GM23338 (cell line): Measurements from ENCODE around the gene TUBA3E. TPM values are rescaled to one million over a fixed set of nuclear protein-coding genes. Genes with fewer than 3 reads are reported as not detected.
"Not testable (repeated sequence)": the region's sequence is repeated elsewhere in the genome, so short reads cannot be mapped to it uniquely, and the experiment has no call there.

ENCODE experiments used
- ATAC-seq: fragments of 200-7000 bp; cut with Tn5 transposase; 3 replicates; pipeline ENCODE4 v1.9.1; 2020
- DNase-seq: peaks from one replicate; pipeline ENCODE4 v3.0.0-alpha.2; 2015; ENCODE audit warnings: low spot score
- H2AFZ ChIP-seq: fragments of 200-600 bp; sonication (generic); 2 replicates; pipeline ENCODE4 v1.8.0; 2016; ENCODE audit warnings: antibody characterized with exemption, mild to moderate bottlenecking, moderate library complexity
- H3F3A ChIP-seq: fragments of 200-600 bp; sonication (generic); replicated peaks from 2 replicates; pipeline ENCODE4 v1.8.0; 2017; ENCODE audit warnings: antibody characterized with exemption, mixed run types, low read depth
- H3K27ac ChIP-seq: fragments of 200-600 bp; sonication (generic); 2 replicates; pipeline ENCODE4 v1.6.1; 2016; ENCODE audit warnings: low read depth
- H3K27me3 ChIP-seq: fragments of 200-600 bp; sonication (generic); 2 replicates; pipeline ENCODE4 v1.8.0; 2016; ENCODE audit warnings: mild to moderate bottlenecking, mixed run types, moderate library complexity; ENCODE audit not compliant: insufficient read depth
- H3K36me3 ChIP-seq: fragments of 200-600 bp; sonication (generic); 2 replicates; pipeline ENCODE4 v1.8.0; 2016; ENCODE audit warnings: mild to moderate bottlenecking; ENCODE audit not compliant: insufficient read depth
- H3K4me1 ChIP-seq: fragments of 200-600 bp; sonication (generic); 2 replicates; pipeline ENCODE4 v1.8.0; 2016; ENCODE audit warnings: mild to moderate bottlenecking, moderate library complexity; ENCODE audit not compliant: insufficient read depth
- H3K4me2 ChIP-seq: fragments of 200-600 bp; sonication (generic); 2 replicates; pipeline ENCODE4 v1.7.1; 2017; ENCODE audit warnings: mixed run types
- H3K4me3 ChIP-seq: fragments of 200-600 bp; sonication (generic); 2 replicates; pipeline ENCODE4 v1.6.1; 2016; ENCODE audit warnings: mixed run types
- H3K79me2 ChIP-seq: fragments of 200-600 bp; sonication (generic); replicated peaks from 2 replicates; pipeline ENCODE4 v1.8.0; 2017; ENCODE audit warnings: mild to moderate bottlenecking; ENCODE audit not compliant: insufficient read depth
- H3K9me2 ChIP-seq: fragments of 200-600 bp; sonication (generic); 2 replicates; pipeline ENCODE4 v1.8.0; 2017; ENCODE audit not compliant: insufficient read depth
- H4K20me1 ChIP-seq: fragments of 200-600 bp; sonication (generic); replicated peaks from 2 replicates; pipeline ENCODE4 v1.8.0; 2017; ENCODE audit warnings: mild to moderate bottlenecking; ENCODE audit not compliant: insufficient read depth
- H3K27ac Mint-ChIP-seq: 2 replicates; pipeline ENCODE4 v1.8.0; 2020; ENCODE audit warnings: inconsistent platforms, mild to moderate bottlenecking, moderate library complexity, mixed read lengths
- H3K27me3 Mint-ChIP-seq: 3 replicates; pipeline ENCODE4 v1.8.0; 2022; ENCODE audit warnings: low read depth, mild to moderate bottlenecking, moderate library complexity, mixed read lengths, inconsistent platforms; ENCODE audit not compliant: insufficient read depth, poor library complexity
- H3K36me3 Mint-ChIP-seq: 3 replicates; pipeline ENCODE4 v1.8.0; 2021; ENCODE audit warnings: low read depth, mild to moderate bottlenecking, inconsistent platforms, moderate library complexity, mixed read lengths
- H3K4me1 Mint-ChIP-seq: 3 replicates; pipeline ENCODE4 v1.8.0; 2020; ENCODE audit warnings: mild to moderate bottlenecking, inconsistent platforms, mixed read lengths
- H3K4me3 Mint-ChIP-seq: 3 replicates; pipeline ENCODE4 v1.8.0; 2021; ENCODE audit warnings: moderate library complexity, mild to moderate bottlenecking, inconsistent platforms, mixed read lengths
- H3K9me3 Mint-ChIP-seq: 3 replicates; pipeline ENCODE4 v1.8.0; 2020; ENCODE audit warnings: moderate library complexity, mild to moderate bottlenecking, inconsistent platforms, mixed read lengths
- polyA plus RNA-seq: library from polyadenylated mRNA; unstranded; fragments of >200 nt; fragmentation: Nextera tagmentation; extraction: Ambion mirVana; gene quantifications from 2 replicates; pipeline ENCODE4 v1.2.1, GENCODE V29; 2016
- total RNA-seq: library from RNA; depleted of rRNA; stranded (reverse); fragments of >200 nt; shearing (Covaris generic); gene quantifications from 2 replicates; pipeline ENCODE4 v1.2.3, GENCODE V29; 2014

The TUBA3E gene
- total and polyA plus RNA-seq, 2 experiments from 2014 or later: 0.21 to 0.31 TPM

DNA sequence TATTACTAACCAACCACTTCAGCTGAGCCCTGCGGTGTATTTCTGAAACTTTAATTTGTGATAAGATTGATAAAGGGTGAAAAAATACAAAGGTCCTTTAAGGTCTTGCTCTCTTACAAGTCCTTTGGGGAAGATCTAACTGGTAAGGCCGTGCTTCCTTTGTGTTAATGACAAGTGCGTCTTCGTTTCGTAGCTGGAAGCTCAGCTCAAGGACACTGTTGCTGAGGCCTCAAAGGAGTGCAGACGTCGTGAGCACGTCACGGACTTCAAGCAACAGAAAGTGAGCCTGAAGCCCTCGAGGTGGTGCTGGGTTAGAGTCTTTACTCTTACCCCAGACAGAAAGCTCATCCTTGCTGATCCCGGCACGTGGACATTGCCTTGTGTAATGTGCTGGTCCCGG is 8.8 kb upstream of the TUBA3E start:
- H3K36me3 Mint-ChIP-seq, H3K4me2 ChIP-seq, H3K79me2 ChIP-seq, H3K27ac Mint-ChIP-seq, H4K20me1 ChIP-seq, H3K9me3 Mint-ChIP-seq, H3K4me3 ChIP-seq, H3K9me2 ChIP-seq, H3K27ac ChIP-seq, ATAC-seq, H2AFZ ChIP-seq, H3F3A ChIP-seq, H3K4me1 Mint-ChIP-seq, H3K36me3 ChIP-seq, H3K4me1 ChIP-seq, H3K27me3 Mint-ChIP-seq, DNase-seq, H3K4me3 Mint-ChIP-seq: not testable (repeated sequence)
- H3K27me3 ChIP-seq: peaks cover 10% of the 10 kb centered on the region; the same call in 1 of the 2 replicates

DNA sequence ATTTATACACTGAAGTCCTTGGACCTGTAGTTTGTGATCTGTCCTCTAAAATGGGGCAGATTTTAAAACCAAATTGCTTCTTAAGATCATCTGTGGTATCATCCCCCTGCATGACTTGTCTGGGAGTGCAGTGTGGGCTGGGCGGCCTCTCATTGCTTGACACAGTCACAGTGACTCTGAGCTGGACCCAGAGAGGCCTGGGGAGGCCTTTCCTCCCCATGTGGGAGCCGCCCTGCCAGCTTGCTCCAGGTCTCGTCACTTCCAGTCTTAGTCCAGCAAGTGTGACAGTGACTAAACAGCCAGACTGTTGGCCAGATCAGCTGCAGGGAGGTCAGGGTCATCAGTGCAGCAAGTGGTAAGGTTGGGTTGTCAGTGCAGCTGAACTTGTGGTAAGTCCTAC is 4.9 kb upstream of the TUBA3E start:
- not testable (repeated sequence) for H3K4me1 Mint-ChIP-seq

DNA sequence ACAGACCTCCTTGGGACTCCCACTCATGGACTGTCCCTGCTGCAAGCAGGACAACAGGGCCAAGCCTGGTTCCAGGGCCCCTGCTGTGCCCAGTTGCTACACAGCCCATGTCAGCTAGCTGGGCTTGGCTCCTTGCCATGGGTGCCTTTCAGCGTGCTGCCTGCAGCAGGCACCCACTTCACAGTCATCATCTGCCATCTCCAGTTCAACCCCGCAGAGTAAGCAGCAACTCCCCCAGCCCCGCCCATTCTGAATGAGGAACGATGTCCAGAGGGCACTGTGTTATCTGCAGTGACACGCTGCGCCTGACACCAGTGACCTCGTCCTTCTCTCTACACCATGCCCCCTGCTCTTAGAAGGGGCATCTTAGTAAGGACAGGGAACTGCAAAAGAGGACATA is 4.3 kb upstream of the TUBA3E start:
- H3K4me2 ChIP-seq, H3K79me2 ChIP-seq, H2AFZ ChIP-seq, DNase-seq, H3F3A ChIP-seq, H4K20me1 ChIP-seq, H3K4me1 Mint-ChIP-seq, ATAC-seq, H3K4me3 Mint-ChIP-seq, H3K36me3 ChIP-seq, H3K27ac ChIP-seq, H3K27ac Mint-ChIP-seq, H3K4me1 ChIP-seq, H3K27me3 Mint-ChIP-seq, H3K36me3 Mint-ChIP-seq, H3K4me3 ChIP-seq, H3K27me3 ChIP-seq, H3K9me2 ChIP-seq, H3K9me3 Mint-ChIP-seq: not testable (repeated sequence)

More for the DNA sequence above, 4.9 kb upstream of the TUBA3E start:
- H2AFZ ChIP-seq, H4K20me1 ChIP-seq, DNase-seq, H3K4me1 ChIP-seq, ATAC-seq, H3K79me2 ChIP-seq, H3K4me3 ChIP-seq, H3K36me3 Mint-ChIP-seq, H3K27ac ChIP-seq, H3K4me2 ChIP-seq, H3K36me3 ChIP-seq, H3K4me3 Mint-ChIP-seq, H3K9me2 ChIP-seq, H3K27ac Mint-ChIP-seq, H3F3A ChIP-seq, H3K27me3 Mint-ChIP-seq, H3K27me3 ChIP-seq, H3K9me3 Mint-ChIP-seq: not testable (repeated sequence)

DNA sequence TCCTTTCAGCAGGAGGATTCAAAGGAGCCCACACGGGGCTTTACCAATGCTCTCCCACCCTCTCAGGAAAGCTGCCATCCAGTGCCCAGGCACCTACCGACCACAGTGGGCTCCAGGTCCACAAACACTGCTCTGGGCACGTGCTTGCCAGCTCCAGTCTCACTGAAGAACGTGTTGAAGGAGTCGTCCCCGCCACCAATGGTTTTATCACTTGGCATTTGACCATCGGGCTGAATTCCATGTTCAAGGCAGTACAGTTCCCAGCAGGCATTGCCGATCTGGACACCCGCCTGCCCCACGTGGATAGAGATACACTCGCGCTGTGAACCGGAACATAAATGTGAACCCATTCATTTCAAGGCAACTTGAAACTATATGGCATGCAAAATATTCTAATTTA is 2.2 kb downstream of the TUBA3E start:
- not testable (repeated sequence) for H3K27me3 Mint-ChIP-seq, H2AFZ ChIP-seq, H3K36me3 Mint-ChIP-seq, H3K79me2 ChIP-seq, H3K4me3 Mint-ChIP-seq, H3K36me3 ChIP-seq, H3K4me1 Mint-ChIP-seq, H3K27ac Mint-ChIP-seq, H3K27ac ChIP-seq, H3K4me2 ChIP-seq, H4K20me1 ChIP-seq, H3K4me3 ChIP-seq, DNase-seq, H3K9me3 Mint-ChIP-seq, H3F3A ChIP-seq, H3K9me2 ChIP-seq, H3K4me1 ChIP-seq, H3K27me3 ChIP-seq, ATAC-seq

DNA sequence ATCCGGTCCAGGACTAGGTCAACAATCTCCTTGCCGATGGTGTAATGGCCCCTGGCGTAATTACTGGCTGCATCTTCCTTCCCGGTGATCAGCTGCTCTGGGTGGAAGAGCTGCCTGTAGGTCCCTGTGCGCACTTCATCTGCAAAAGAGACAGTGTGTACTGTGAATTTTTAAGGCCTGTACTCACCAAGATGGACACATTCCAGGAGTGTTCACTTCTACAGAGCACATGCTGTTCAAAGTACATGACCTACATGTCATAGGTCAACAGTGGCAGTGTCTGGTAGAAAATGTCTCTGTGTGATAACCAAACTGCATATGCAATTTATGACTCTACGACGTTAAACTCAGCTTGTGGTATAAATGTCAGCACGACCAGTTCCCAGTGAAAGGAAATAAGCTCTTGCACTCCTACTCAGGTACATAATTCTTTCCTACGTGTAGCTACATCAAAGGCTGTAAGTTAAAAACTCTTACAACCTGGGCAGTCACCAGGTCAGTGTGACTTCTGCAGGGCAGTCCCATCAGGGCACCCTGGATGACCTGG is 3.1 kb downstream of the TUBA3E start:
- H4K20me1 ChIP-seq, H3K36me3 Mint-ChIP-seq, H3K79me2 ChIP-seq, H3K9me2 ChIP-seq, H3K4me1 ChIP-seq, H3K9me3 Mint-ChIP-seq, H3K27ac ChIP-seq, H3K4me2 ChIP-seq, H3K27me3 ChIP-seq, DNase-seq, H3K36me3 ChIP-seq, H3K27ac Mint-ChIP-seq, H3K4me3 Mint-ChIP-seq, ATAC-seq, H3K4me1 Mint-ChIP-seq, H2AFZ ChIP-seq, H3K27me3 Mint-ChIP-seq, H3K4me3 ChIP-seq, H3F3A ChIP-seq: not testable (repeated sequence)

DNA sequence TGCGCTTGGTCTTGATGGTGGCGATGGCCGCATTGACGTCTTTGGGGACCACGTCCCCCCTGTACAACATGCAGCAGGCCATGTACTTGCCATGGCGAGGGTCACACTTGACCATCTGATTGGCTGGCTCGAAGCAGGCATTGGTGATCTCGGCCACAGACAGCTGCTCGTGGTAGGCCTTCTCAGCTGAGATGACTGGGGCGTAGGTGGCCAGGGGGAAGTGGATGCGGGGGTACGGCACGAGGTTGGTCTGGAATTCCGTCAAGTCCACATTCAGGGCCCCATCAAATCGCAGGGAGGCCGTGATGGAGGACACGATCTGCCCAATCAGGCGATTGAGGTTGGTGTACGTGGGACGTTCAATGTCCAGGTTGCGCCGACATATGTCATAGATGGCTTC is 4.4 kb downstream of the TUBA3E start:
- H3K27me3 ChIP-seq, H3K27ac Mint-ChIP-seq, H3K36me3 ChIP-seq, H3K9me2 ChIP-seq, H3K27me3 Mint-ChIP-seq, H3K9me3 Mint-ChIP-seq, H3K4me1 ChIP-seq, H3K4me1 Mint-ChIP-seq, H3F3A ChIP-seq, H3K4me3 ChIP-seq, H3K4me2 ChIP-seq, H3K36me3 Mint-ChIP-seq, H3K4me3 Mint-ChIP-seq, H2AFZ ChIP-seq, DNase-seq, ATAC-seq, H4K20me1 ChIP-seq, H3K27ac ChIP-seq, H3K79me2 ChIP-seq: not testable (repeated sequence)

DNA sequence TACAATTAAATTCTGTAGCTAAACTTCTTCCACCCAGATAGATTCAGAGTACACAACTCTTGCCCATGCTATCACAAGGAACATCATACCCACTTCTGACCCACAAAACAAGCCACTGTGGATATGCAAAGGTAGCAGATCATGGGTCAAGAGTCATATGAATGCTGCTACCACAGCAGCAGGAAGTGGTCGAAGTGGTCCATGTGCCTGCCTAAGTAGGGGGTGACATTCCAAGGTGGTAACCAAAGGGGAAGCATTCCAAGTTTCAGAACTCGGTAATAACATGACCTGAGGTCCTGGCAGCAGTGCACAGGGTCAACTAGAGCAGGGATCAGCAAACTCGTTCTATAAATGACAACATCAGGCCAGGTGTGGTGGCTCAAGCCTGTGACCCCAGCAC is 5.8 kb downstream of the TUBA3E start:
- H3K4me3 Mint-ChIP-seq, H2AFZ ChIP-seq, H3K4me3 ChIP-seq, H3K9me3 Mint-ChIP-seq, DNase-seq, H3K27ac Mint-ChIP-seq, H3K36me3 Mint-ChIP-seq, H3K27me3 Mint-ChIP-seq, H4K20me1 ChIP-seq, H3K4me2 ChIP-seq, ATAC-seq, H3K27ac ChIP-seq, H3K4me1 Mint-ChIP-seq, H3K4me1 ChIP-seq, H3K79me2 ChIP-seq, H3K27me3 ChIP-seq, H3K9me2 ChIP-seq, H3K36me3 ChIP-seq, H3F3A ChIP-seq: not testable (repeated sequence)
